GM18868 (cell line): ENCODE results near the gene TBATA.

Source experiments
- ATAC-seq: cut with Tn5 transposase; IDR thresholded peaks from one replicate; pipeline ENCODE4 v1.9.1; 2021; ENCODE audit warnings: mild to moderate bottlenecking, moderate library complexity; ENCODE audit not compliant: unreplicated experiment

TBATA gene

GRCh38 chr10:70763567-70763966 lies 21.6 kb downstream of the TBATA start:
- ATAC-seq = no peak

- no peak for ATAC-seq
Observed at GRCh38 chr10:70762441-70763175, 22.6 kb downstream of the TBATA start.

GRCh38 chr10:70761727-70762350 lies 23.3 kb downstream of the TBATA start:
- ATAC-seq = no peak

- no peak for ATAC-seq
Observed at GRCh38 chr10:70761031-70761601, 24.1 kb downstream of the TBATA start.

- no peak for ATAC-seq
Observed at GRCh38 chr10:70760271-70760787, 24.8 kb downstream of the TBATA start.

- ATAC-seq = no peak
Observed at GRCh38 chr10:70759781-70760180, 25.4 kb downstream of the TBATA start.

- ATAC-seq = no peak
Observed at GRCh38 chr10:70758757-70759514, 26.2 kb downstream of the TBATA start.

- no peak for ATAC-seq
Observed at GRCh38 chr10:70757856-70758255, 27.3 kb downstream of the TBATA start.

GRCh38 chr10:70756700-70757360 lies 28.3 kb downstream of the TBATA start:
- no peak for ATAC-seq

GRCh38 chr10:70753841-70754621 lies 31.1 kb downstream of the TBATA start:
- no peak for ATAC-seq

GRCh38 chr10:70753026-70753663 lies 32.0 kb downstream of the TBATA start:
- no peak for ATAC-seq

GRCh38 chr10:70752571-70752970 lies 32.6 kb downstream of the TBATA start:
- ATAC-seq = no peak

GRCh38 chr10:70751991-70752390 lies 33.2 kb downstream of the TBATA start:
- ATAC-seq = no peak

- no peak for ATAC-seq
Observed at GRCh38 chr10:70751356-70751755, 33.8 kb downstream of the TBATA start.

GRCh38 chr10:70750156-70750703 lies 34.9 kb downstream of the TBATA start:
- no peak for ATAC-seq

GRCh38 chr10:70749756-70750155 lies 35.4 kb downstream of the TBATA start:
- ATAC-seq = no peak

- ATAC-seq = no peak
Observed at GRCh38 chr10:70748801-70749573, 36.2 kb downstream of the TBATA start.

GRCh38 chr10:70748305-70748704 lies 36.9 kb downstream of the TBATA start:
- no peak for ATAC-seq
